ENCODE measurements around the gene ATF7. TPM values are rescaled to one million over a fixed set of nuclear protein-coding genes. Genes with fewer than 3 reads are reported as not detected.

Gene ATF7
- polyA plus RNA-seq: 32.4 TPM
- long read RNA-seq, donor 1, full-length matches to known transcripts: 4 of 4 reads
- long read RNA-seq, donor 1, partial matches to known transcripts: 0 of 4 reads
- long read RNA-seq, donor 1, other reads (novel, unspliced or antisense): 0 of 4 reads
- long read RNA-seq, donor 2, full-length matches to known transcripts: 8 of 8 reads
- long read RNA-seq, donor 2, partial matches to known transcripts: 0 of 8 reads
- long read RNA-seq, donor 2, other reads (novel, unspliced or antisense): 0 of 8 reads
- long read RNA-seq, donor 3: 0 reads
- long read RNA-seq, donor 4, partial matches to known transcripts: 0 of 1 reads
- long read RNA-seq, donor 4, other reads (novel, unspliced or antisense): 0 of 1 reads
- long read RNA-seq, donor 5, full-length matches to known transcripts: 3 of 3 reads
- long read RNA-seq, donor 5, partial matches to known transcripts: 0 of 3 reads
- long read RNA-seq, donor 5, other reads (novel, unspliced or antisense): 0 of 3 reads
- long read RNA-seq, donor 6, full-length matches to known transcripts: 3 of 3 reads
- long read RNA-seq, donor 6, partial matches to known transcripts: 0 of 3 reads
- long read RNA-seq, donor 6, other reads (novel, unspliced or antisense): 0 of 3 reads
- long read RNA-seq, donor 7, full-length matches to known transcripts: 3 of 8 reads
- long read RNA-seq, donor 7, partial matches to known transcripts: 5 of 8 reads
- long read RNA-seq, donor 7, other reads (novel, unspliced or antisense): 0 of 8 reads
- long read RNA-seq, donor 8, full-length matches to known transcripts: 12 of 12 reads
- long read RNA-seq, donor 8, partial matches to known transcripts: 0 of 12 reads
- long read RNA-seq, donor 8, other reads (novel, unspliced or antisense): 0 of 12 reads
- long read RNA-seq, donor 9, partial matches to known transcripts: 0 of 3 reads
- long read RNA-seq, donor 9, other reads (novel, unspliced or antisense): 0 of 3 reads
- long read RNA-seq, donor 10, full-length matches to known transcripts: 7 of 7 reads
- long read RNA-seq, donor 10, partial matches to known transcripts: 0 of 7 reads
- long read RNA-seq, donor 10, other reads (novel, unspliced or antisense): 0 of 7 reads
- long read RNA-seq, donor 11, full-length matches to known transcripts: 4 of 4 reads
- long read RNA-seq, donor 11, partial matches to known transcripts: 0 of 4 reads
- long read RNA-seq, donor 11, other reads (novel, unspliced or antisense): 0 of 4 reads

DNA sequence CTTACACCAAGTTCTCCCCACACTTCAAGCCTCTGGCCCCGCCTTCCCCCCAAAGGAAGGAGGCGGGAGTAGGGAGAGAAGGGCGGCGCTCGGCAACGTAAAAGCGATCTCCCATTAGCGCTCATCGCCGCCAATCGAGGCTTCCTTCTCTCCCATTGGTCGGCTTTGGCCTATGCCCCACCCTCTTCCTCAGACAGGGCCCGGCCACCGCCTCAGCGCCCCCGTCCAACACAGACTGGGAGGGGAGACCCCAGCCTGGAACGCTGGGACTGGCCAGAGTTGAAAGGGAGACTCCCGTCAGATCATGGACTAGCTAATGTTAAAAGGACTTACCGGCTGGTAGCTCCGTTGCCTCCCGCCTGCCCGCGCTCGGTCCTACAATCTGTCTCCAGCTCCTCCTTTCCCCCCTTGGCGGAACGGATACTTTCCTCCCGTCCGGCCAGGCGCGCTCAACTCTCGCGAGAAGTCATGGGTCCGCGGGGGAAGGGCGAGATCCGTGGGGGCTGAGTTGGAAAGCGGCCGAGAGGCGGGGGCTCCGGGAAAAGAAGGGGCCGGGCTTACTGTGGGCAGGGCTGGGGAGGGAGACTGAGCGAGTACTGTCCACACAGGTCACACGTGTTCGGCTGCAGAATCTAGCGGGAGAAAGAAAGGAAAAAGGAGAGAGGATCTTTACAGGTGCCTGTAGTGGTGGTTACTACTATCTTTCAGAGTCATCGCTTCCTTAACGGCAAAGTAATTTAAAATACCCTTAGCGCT lies at the start of gene ATF7:
Gene ATF7 (minus strand): TSS at position 437 of the 756 bp plus-strand sequence. CDS start 25,382 bp downstream, outside the sequence.
- peak within 1 kb of the TSS; percentile 70 for H3K4me3 ChIP-seq (ENCODE audit: low read length)
- H3K36me3 ChIP-seq (ENCODE audit: control insufficient read depth, insufficient read depth, low read length): no peaks in the 10 kb centered on the region
- peaks cover 8% of the 10 kb centered on the region for H3K4me1 ChIP-seq (ENCODE audit: control insufficient read depth, insufficient read depth, low read length)
- H3K9me3 ChIP-seq (ENCODE audit: control insufficient read depth, low read depth, low read length): no peaks in the 10 kb centered on the region
- DNase-seq: peak; percentile 98 to 100
- WGBS (ENCODE audit: insufficient coverage, low lambda C conversion rate): no CpG with 5 or more reads among the region's 48 CpGs
- H3K27me3 ChIP-seq (ENCODE audit: control insufficient read depth, insufficient read depth, low read length): no peaks in the 10 kb centered on the region
- peak within 1 kb of the TSS; percentile 79 for H3K27ac ChIP-seq (ENCODE audit: low read length)

DNA sequence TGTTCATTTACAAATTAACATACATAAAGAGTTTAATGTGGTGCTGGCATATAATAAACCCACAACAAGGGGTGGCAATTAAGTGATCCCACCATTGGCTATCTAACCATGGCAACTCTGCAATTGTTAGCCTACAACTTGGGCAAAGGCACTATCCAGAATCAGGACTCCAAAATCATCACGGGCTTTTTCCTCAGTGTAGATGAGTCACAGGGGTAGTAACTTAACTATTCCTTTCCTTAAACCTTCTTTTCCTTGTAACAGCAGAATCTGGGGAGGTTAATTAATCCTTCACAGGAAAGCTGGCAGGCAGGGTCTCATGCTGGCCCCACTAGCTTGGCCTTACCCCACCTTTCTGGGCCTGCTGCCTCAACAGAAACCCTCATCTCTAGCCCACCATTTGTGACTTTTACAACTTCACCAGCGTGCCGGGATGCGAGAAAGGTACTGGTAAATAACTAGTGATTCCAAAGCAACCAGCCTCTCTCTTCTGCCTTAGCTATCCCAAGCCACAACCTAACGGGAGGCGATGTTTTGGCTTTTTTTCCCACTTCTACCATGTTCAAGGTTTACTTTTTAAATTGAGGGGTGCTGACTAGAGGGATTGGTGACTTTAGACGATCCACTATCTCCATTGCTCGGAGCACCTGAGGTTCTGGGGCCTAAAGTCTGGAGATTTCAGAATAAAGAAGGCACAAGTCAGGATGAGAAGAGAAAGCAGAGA lies 49.0 kb upstream of the ATF7 start:
- Histone ChIP-seq H3K27ac (ENCODE audit: low read length) (peak overlapping the region; percentile 92), H3K4me1 (ENCODE audit: control insufficient read depth, insufficient read depth, low read length) (peaks cover 22% of the 10 kb centered on the region), H3K9me3 (ENCODE audit: control insufficient read depth, low read depth, low read length) (no peaks in the 10 kb centered on the region), H3K27me3 (ENCODE audit: control insufficient read depth, insufficient read depth, low read length) (peaks cover 23% of the 10 kb centered on the region), H3K36me3 (ENCODE audit: control insufficient read depth, insufficient read depth, low read length) (peaks cover 34% of the 10 kb centered on the region), H3K4me3 (ENCODE audit: low read length) (peak overlapping the region; percentile 92)
- DNase-seq: no peak
- WGBS (ENCODE audit: insufficient coverage, low lambda C conversion rate): no CpG with 5 or more reads among the region's 8 CpGs

DNA sequence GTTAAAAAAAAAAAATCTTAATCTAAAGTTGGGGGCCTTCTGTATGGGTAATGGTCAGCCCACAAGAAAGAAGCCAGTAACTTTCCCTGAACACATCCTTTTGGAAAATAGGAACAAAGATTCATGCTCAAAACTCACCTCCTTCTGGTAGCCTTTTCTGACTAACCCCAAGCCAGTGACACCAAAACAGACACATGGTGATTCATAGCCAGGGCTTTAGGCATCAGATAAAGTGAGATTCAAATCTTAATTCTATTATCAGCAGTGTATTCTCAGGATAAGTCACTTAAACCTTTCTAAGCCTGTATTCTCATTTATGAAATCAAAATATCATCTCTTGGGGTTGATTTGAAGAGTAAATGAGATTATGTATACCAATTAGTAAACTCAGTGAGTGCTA lies 44.8 kb upstream of the ATF7 start:
- Histone ChIP-seq H3K4me3 (ENCODE audit: low read length) (no peak overlapping the region), H3K36me3 (ENCODE audit: control insufficient read depth, insufficient read depth, low read length) (peaks cover 66% of the 10 kb centered on the region), H3K9me3 (ENCODE audit: control insufficient read depth, low read depth, low read length) (no peaks in the 10 kb centered on the region), H3K4me1 (ENCODE audit: control insufficient read depth, insufficient read depth, low read length) (peaks cover 7% of the 10 kb centered on the region), H3K27ac (ENCODE audit: low read length) (no peak overlapping the region), H3K27me3 (ENCODE audit: control insufficient read depth, insufficient read depth, low read length) (no peaks in the 10 kb centered on the region)
- DNase-seq: no peak

DNA sequence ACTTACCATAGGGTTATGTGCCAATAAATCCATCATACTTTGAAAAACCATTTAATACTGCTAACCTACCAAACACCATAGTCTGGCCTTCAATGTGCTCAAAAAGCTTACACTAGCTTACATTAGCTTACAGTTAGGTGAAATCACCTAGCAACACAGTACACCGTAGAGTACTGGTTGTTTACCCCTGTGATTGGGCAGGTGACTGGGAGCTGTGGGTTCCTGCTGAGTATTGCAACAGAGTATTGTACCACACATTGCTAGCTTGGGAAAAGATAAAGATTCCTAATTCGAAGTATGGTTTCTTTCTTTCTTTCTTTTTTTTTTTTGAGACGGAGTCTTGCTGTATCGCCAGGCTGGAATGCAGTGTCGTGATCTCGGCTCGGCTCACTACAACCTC lies 44.1 kb upstream of the ATF7 start:
- H3K9me3 ChIP-seq (ENCODE audit: control insufficient read depth, low read depth, low read length): no peaks in the 10 kb centered on the region
- peaks cover 72% of the 10 kb centered on the region for H3K36me3 ChIP-seq (ENCODE audit: control insufficient read depth, insufficient read depth, low read length)
- H3K4me3 ChIP-seq (ENCODE audit: low read length): no peak overlapping the region
- DNase-seq: no peak
- no peak overlapping the region for H3K27ac ChIP-seq (ENCODE audit: low read length)
- WGBS (ENCODE audit: insufficient coverage, low lambda C conversion rate): no CpG with 5 or more reads among the region's 7 CpGs
- no peaks in the 10 kb centered on the region for H3K27me3 ChIP-seq (ENCODE audit: control insufficient read depth, insufficient read depth, low read length)
- H3K4me1 ChIP-seq (ENCODE audit: control insufficient read depth, insufficient read depth, low read length): peaks cover 5% of the 10 kb centered on the region

DNA sequence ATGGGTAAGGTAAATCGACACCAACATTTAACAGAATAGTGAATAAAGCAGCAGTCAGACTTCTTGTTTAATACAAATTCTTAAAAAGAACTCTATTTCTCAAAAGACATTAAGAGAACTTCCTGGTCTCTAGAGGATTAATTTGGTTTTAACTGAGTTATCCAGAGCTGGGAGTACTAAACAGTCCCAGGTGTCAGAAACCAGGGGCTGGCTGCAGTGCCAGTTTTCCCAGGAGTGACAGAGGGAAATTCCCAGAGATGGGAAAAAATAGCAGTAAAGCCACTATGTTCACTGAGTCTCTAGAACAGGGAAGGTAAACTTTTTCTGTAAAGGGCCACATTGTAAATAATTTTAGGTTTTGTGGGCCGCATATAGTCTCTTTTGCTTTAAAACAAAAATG lies 40.9 kb upstream of the ATF7 start:
- H3K4me1 ChIP-seq (ENCODE audit: control insufficient read depth, insufficient read depth, low read length): no peaks in the 10 kb centered on the region
- no peak for DNase-seq
- H3K4me3 ChIP-seq (ENCODE audit: low read length): no peak overlapping the region
- H3K9me3 ChIP-seq (ENCODE audit: control insufficient read depth, low read depth, low read length): no peaks in the 10 kb centered on the region
- WGBS (ENCODE audit: insufficient coverage, low lambda C conversion rate): no CpG with 5 or more reads among the region's 2 CpGs
- H3K27ac ChIP-seq (ENCODE audit: low read length): no peak overlapping the region
- H3K27me3 ChIP-seq (ENCODE audit: control insufficient read depth, insufficient read depth, low read length): no peaks in the 10 kb centered on the region
- H3K36me3 ChIP-seq (ENCODE audit: control insufficient read depth, insufficient read depth, low read length): peaks cover 79% of the 10 kb centered on the region

- no peak overlapping the region for H3K27ac ChIP-seq (ENCODE audit: low read length)
- WGBS (ENCODE audit: insufficient coverage, low lambda C conversion rate): no CpG with 5 or more reads among the region's 7 CpGs
Observed at GRCh38 chr12:53664936-53665335, 38.8 kb upstream of the ATF7 start.

GRCh38 chr12:53664191-53664590 lies 38.0 kb upstream of the ATF7 start:
- no peak overlapping the region for H3K27ac ChIP-seq (ENCODE audit: low read length)
- no peak overlapping the region for H3K4me3 ChIP-seq (ENCODE audit: low read length)
- peaks cover 52% of the 10 kb centered on the region for H3K36me3 ChIP-seq (ENCODE audit: control insufficient read depth, insufficient read depth, low read length)
- H3K4me1 ChIP-seq (ENCODE audit: control insufficient read depth, insufficient read depth, low read length): peaks cover 13% of the 10 kb centered on the region
- H3K9me3 ChIP-seq (ENCODE audit: control insufficient read depth, low read depth, low read length): no peaks in the 10 kb centered on the region
- DNase-seq: no peak
- no peaks in the 10 kb centered on the region for H3K27me3 ChIP-seq (ENCODE audit: control insufficient read depth, insufficient read depth, low read length)
- WGBS (ENCODE audit: insufficient coverage, low lambda C conversion rate): 70% methylated on average over 2 of the region's 5 CpGs

More at GRCh38 chr12:53664936-53665335, 38.8 kb upstream of the ATF7 start:
- no peak for DNase-seq
- no peaks in the 10 kb centered on the region for H3K9me3 ChIP-seq (ENCODE audit: control insufficient read depth, low read depth, low read length)
- no peaks in the 10 kb centered on the region for H3K27me3 ChIP-seq (ENCODE audit: control insufficient read depth, insufficient read depth, low read length)
- peaks cover 60% of the 10 kb centered on the region for H3K36me3 ChIP-seq (ENCODE audit: control insufficient read depth, insufficient read depth, low read length)
- peaks cover 5% of the 10 kb centered on the region for H3K4me1 ChIP-seq (ENCODE audit: control insufficient read depth, insufficient read depth, low read length)
- H3K4me3 ChIP-seq (ENCODE audit: low read length): no peak overlapping the region

- Histone ChIP-seq H3K27ac (ENCODE audit: low read length) (peak overlapping the region; percentile 76), H3K36me3 (ENCODE audit: control insufficient read depth, insufficient read depth, low read length) (peaks cover 21% of the 10 kb centered on the region), H3K4me3 (ENCODE audit: low read length) (no peak overlapping the region), H3K9me3 (ENCODE audit: control insufficient read depth, low read depth, low read length) (no peaks in the 10 kb centered on the region), H3K27me3 (ENCODE audit: control insufficient read depth, insufficient read depth, low read length) (no peaks in the 10 kb centered on the region), H3K4me1 (ENCODE audit: control insufficient read depth, insufficient read depth, low read length) (peaks cover 33% of the 10 kb centered on the region)
- peak in 1 of 2 donors; percentile 41 for DNase-seq
- 29% methylated on average over 1 of the region's 5 CpGs for WGBS (ENCODE audit: insufficient coverage, low lambda C conversion rate)
Observed at GRCh38 chr12:53660041-53660440, 33.9 kb upstream of the ATF7 start.

- Histone ChIP-seq H3K9me3 (ENCODE audit: control insufficient read depth, low read depth, low read length) (no peaks in the 10 kb centered on the region), H3K27me3 (ENCODE audit: control insufficient read depth, insufficient read depth, low read length) (no peaks in the 10 kb centered on the region), H3K4me3 (ENCODE audit: low read length) (no peak overlapping the region), H3K4me1 (ENCODE audit: control insufficient read depth, insufficient read depth, low read length) (peaks cover 33% of the 10 kb centered on the region), H3K27ac (ENCODE audit: low read length) (peak overlapping the region; percentile 76), H3K36me3 (ENCODE audit: control insufficient read depth, insufficient read depth, low read length) (peaks cover 16% of the 10 kb centered on the region)
- peak in 1 of 2 donors; percentile 52 for DNase-seq
- no CpG with 5 or more reads among the region's 2 CpGs for WGBS (ENCODE audit: insufficient coverage, low lambda C conversion rate)
Observed at GRCh38 chr12:53659571-53659981, 33.4 kb upstream of the ATF7 start.
